Nephron progenitor cell (in vitro differentiated cells): ENCODE measurements around the gene JADE2.

ENCODE experiments used
- DNase-seq: peaks from one replicate; pipeline ENCODE4 v3.0.0; 2021
- H3K27ac Mint-ChIP-seq: 2 replicates; pipeline ENCODE4 v1.8.0; 2021; ENCODE audit warnings: mild to moderate bottlenecking, moderate library complexity, mixed read lengths
- H3K27me3 Mint-ChIP-seq: 2 replicates; pipeline ENCODE4 v1.8.0; 2021; ENCODE audit warnings: mild to moderate bottlenecking, low read depth, mixed read lengths; ENCODE audit not compliant: poor library complexity
- H3K36me3 Mint-ChIP-seq: 2 replicates; pipeline ENCODE4 v1.8.0; 2021; ENCODE audit warnings: low read depth, mixed read lengths
- H3K4me1 Mint-ChIP-seq: 2 replicates; pipeline ENCODE4 v1.8.0; 2021; ENCODE audit warnings: mixed read lengths
- H3K4me3 Mint-ChIP-seq: 2 replicates; pipeline ENCODE4 v1.8.0; 2021; ENCODE audit warnings: mild to moderate bottlenecking, moderate library complexity, mixed read lengths
- H3K9me3 Mint-ChIP-seq: 2 replicates; pipeline ENCODE4 v1.8.0; 2021; ENCODE audit warnings: mild to moderate bottlenecking, moderate library complexity, mixed read lengths
- CTCF ChIP-seq: fragments of 200-600 bp; sonication (generic); IDR thresholded peaks from 2 replicates; pipeline ENCODE4 v1.5.0; 2021; ENCODE audit warnings: antibody characterized with exemption

JADE2 gene

DNA sequence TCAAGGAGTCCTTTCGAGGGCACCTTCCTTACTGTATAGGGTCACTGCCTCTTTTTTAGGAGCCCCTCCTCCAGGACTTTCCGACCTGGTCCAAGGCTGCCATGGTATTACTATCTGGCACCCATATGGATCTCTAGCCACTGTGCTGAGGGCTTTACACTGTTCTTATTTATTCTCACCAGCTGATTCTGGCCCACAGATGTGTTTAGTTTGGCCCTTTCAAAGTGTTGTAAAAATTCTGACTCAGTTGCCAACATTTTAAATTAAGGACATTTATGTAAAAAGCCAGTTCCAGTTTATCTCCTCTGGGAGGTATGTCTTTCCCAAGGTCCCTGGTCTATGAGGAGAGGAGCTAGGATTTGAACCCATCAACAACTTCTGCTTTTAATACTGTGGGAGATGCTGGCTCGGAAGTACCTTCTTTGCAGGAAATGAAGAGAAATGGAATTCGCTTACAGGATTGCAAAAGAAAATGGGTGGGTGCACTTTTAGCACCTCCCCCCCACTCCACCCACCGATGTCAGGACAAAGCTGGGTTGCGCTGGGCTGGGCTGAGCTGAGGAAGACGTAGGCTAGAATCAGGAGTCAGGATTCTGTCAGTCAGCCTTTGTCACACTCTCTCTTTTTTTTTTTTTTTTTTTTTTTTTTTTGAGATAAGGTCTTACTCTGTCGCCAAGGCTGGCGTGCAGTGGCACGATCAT lies 7.8 kb downstream of the JADE2 start:
- Mint-ChIP-seq H3K27me3 (peaks cover 10% of the 10 kb centered on the region), H3K27ac (no peak overlapping the region), H3K4me3 (no peak overlapping the region), H3K4me1 (peaks cover 73% of the 10 kb centered on the region), H3K36me3 (no peaks in the 10 kb centered on the region), H3K9me3 (no peaks in the 10 kb centered on the region)
- DNase-seq, result no peak
- TF ChIP-seq CTCF, result no peak

DNA sequence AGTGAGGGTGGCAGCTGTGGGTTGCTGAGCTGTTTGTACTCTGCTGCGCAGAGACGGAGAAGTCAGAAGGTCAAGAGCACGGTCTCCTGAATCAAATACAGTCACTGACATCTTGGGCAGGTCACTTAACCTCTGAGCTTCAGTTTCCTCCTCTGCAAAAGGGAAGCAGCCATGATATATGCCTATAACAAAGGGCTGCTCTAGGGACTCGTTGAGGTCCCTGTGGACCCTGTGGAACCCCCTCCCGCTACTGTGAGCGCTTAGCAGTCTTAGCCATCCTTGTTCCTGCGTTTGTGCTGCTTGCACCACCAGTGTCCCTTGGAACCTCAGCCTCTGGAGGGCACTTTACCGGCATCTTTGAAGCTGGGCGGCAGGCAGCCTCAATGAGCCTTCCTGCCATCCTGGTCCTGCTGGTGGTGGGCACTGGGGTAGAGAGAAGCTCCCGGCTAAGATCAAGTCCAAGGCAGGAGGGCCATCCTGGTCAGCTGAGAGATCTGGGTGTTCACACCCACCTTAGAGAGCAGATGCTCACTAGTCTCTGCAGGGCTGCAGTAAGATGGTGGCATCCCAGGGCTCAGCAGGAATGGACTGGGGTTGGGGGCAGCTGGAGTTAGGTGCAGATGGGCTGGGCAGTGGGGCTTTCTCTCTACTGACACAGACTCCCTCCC lies 8.7 kb downstream of the JADE2 start:
- Mint-ChIP-seq H3K9me3 (no peaks in the 10 kb centered on the region), H3K27ac (peak overlapping the region; percentile 57), H3K4me3 (no peak overlapping the region), H3K4me1 (peaks cover 63% of the 10 kb centered on the region), H3K36me3 (no peaks in the 10 kb centered on the region), H3K27me3 (peaks cover 10% of the 10 kb centered on the region)
- DNase-seq, result no peak
- TF ChIP-seq CTCF, result no peak

DNA sequence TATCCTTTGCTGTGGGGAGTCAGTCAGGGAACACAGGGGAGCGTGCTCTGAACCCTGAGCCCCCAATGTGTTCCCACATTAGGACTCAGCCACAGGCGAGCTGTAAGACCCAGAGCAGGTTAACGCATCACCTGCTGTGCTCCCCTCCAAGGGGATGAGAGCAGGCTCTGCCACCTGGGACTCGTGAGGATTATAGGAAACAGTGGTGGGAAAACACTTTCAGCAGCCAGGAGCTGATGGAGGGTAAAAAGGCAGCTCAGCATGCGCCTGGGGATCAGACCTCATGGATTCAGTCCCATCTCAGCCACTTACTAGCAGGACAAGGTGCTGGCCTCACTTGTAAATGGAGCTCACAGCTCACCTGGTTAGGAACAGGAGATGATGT lies 9.2 kb downstream of the JADE2 start:
- no peak for DNase-seq
- Mint-ChIP-seq H3K27me3 (peaks cover 10% of the 10 kb centered on the region), H3K27ac (no peak overlapping the region), H3K9me3 (no peaks in the 10 kb centered on the region), H3K36me3 (no peaks in the 10 kb centered on the region), H3K4me1 (peaks cover 60% of the 10 kb centered on the region), H3K4me3 (no peak overlapping the region)
- no peak for TF ChIP-seq CTCF

GRCh38 chr5:134536876-134537275 lies 11.4 kb downstream of the JADE2 start:
- no peaks in the 10 kb centered on the region for H3K9me3 Mint-ChIP-seq
- no peaks in the 10 kb centered on the region for H3K36me3 Mint-ChIP-seq
- no peak for DNase-seq
- peaks cover 10% of the 10 kb centered on the region for H3K27me3 Mint-ChIP-seq
- no peak overlapping the region for H3K4me3 Mint-ChIP-seq
- no peak overlapping the region for H3K27ac Mint-ChIP-seq
- TF ChIP-seq CTCF, result no peak
- H3K4me1 Mint-ChIP-seq, result peaks cover 43% of the 10 kb centered on the region

GRCh38 chr5:134537297-134537696 lies 11.8 kb downstream of the JADE2 start:
- Mint-ChIP-seq H3K4me1 (peaks cover 39% of the 10 kb centered on the region), H3K4me3 (no peak overlapping the region), H3K27me3 (peaks cover 6% of the 10 kb centered on the region), H3K27ac (no peak overlapping the region), H3K36me3 (no peaks in the 10 kb centered on the region), H3K9me3 (no peaks in the 10 kb centered on the region)
- DNase-seq, result no peak
- no peak for TF ChIP-seq CTCF

DNA sequence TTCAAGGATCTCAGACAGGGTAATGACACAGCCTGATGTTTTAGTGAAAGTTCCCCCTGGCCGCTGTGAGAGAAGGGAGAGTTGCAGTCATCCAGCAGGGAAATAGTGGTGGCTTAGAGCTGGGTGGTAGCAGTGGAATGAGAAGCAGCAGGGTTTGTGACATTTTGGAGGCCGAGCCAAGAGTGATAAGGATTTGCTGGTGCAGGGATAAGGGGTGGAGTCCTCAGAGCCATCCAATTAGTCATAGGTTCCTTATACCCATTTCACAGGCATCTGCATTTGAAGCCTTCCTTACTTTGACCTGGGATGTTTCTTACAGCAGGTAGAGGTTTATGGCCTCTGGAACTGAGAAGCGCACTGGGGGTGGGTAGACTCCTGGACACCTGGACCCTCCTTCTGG lies 12.8 kb downstream of the JADE2 start:
- H3K36me3 Mint-ChIP-seq, result no peaks in the 10 kb centered on the region
- no peak overlapping the region for H3K4me3 Mint-ChIP-seq
- no peak for DNase-seq
- no peak for TF ChIP-seq CTCF
- peaks cover 31% of the 10 kb centered on the region for H3K4me1 Mint-ChIP-seq
- H3K9me3 Mint-ChIP-seq, result no peaks in the 10 kb centered on the region
- no peak overlapping the region for H3K27ac Mint-ChIP-seq
- H3K27me3 Mint-ChIP-seq, result peaks cover 4% of the 10 kb centered on the region
